GM23248 (cell line): ENCODE measurements around the gene NUTF2. TPM values are rescaled to one million over a fixed set of nuclear protein-coding genes. Genes with fewer than 3 reads are reported as not detected.

Experiments
- DNase-seq: peaks from one replicate; pipeline ENCODE4 v3.0.0-alpha.2; 2015
- H2AFZ ChIP-seq: fragments of 200-600 bp; sonication (generic); 2 replicates; pipeline ENCODE4 v1.6.1; 2016; ENCODE audit warnings: antibody characterized with exemption
- H3F3A ChIP-seq: fragments of 200-600 bp; sonication (generic); 2 replicates; pipeline ENCODE4 v1.6.1; 2016; ENCODE audit warnings: mild to moderate bottlenecking, antibody characterized with exemption, mixed run types; ENCODE audit not compliant: insufficient read depth
- H3K27ac ChIP-seq: fragments of 200-600 bp; sonication (generic); 2 replicates; pipeline ENCODE4 v1.5.1; 2016; ENCODE audit warnings: mild to moderate bottlenecking
- H3K27me3 ChIP-seq: fragments of 200-600 bp; sonication (generic); replicated peaks from 2 replicates; pipeline ENCODE4 v1.6.1; 2016; ENCODE audit warnings: mild to moderate bottlenecking; ENCODE audit not compliant: insufficient read depth
- H3K36me3 ChIP-seq: fragments of 200-600 bp; sonication (generic); 2 replicates; pipeline ENCODE4 v1.6.1; 2016; ENCODE audit warnings: low read depth, mild to moderate bottlenecking
- H3K4me1 ChIP-seq: fragments of 200-600 bp; sonication (generic); 2 replicates; pipeline ENCODE4 v1.6.1; 2016; ENCODE audit warnings: mild to moderate bottlenecking; ENCODE audit not compliant: insufficient read depth
- H3K4me2 ChIP-seq: fragments of 200-600 bp; sonication (generic); one replicate; pipeline ENCODE4 v1.6.1; 2016; ENCODE audit warnings: mild to moderate bottlenecking; ENCODE audit not compliant: unreplicated experiment
- H3K4me3 ChIP-seq: fragments of 200-600 bp; sonication (generic); 2 replicates; pipeline ENCODE4 v1.5.1; 2016; ENCODE audit warnings: mild to moderate bottlenecking
- H3K79me2 ChIP-seq: fragments of 200-600 bp; sonication (generic); 2 replicates; pipeline ENCODE4 v1.6.1; 2016; ENCODE audit warnings: mild to moderate bottlenecking; ENCODE audit not compliant: insufficient read depth
- H3K9ac ChIP-seq: fragments of 200-600 bp; sonication (generic); 2 replicates; pipeline ENCODE4 v1.6.1; 2016; ENCODE audit warnings: mild to moderate bottlenecking
- H3K9me2 ChIP-seq: fragments of 200-600 bp; sonication (generic); 2 replicates; pipeline ENCODE4 v1.6.1; 2016; ENCODE audit warnings: mixed run types, mild to moderate bottlenecking, moderate library complexity; ENCODE audit not compliant: insufficient read depth
- H3K9me3 ChIP-seq: fragments of 200-600 bp; sonication (generic); one replicate; pipeline ENCODE4 v1.6.1; 2017; ENCODE audit warnings: low read depth
- H4K20me1 ChIP-seq: fragments of 200-600 bp; sonication (generic); 2 replicates; pipeline ENCODE4 v1.6.0; 2016; ENCODE audit not compliant: insufficient read depth
- EZH2 ChIP-seq: fragments of 200-600 bp; sonication (generic); IDR thresholded peaks from 2 replicates; pipeline ENCODE4 v1.6.1; 2018; ENCODE audit warnings: antibody characterized with exemption, mild to moderate bottlenecking; ENCODE audit not compliant: insufficient read depth, poor library complexity, severe bottlenecking
- EZH2phosphoT487 ChIP-seq: fragments of 200-600 bp; sonication (generic); IDR thresholded peaks from 2 replicates; pipeline ENCODE4 v1.6.1; 2018; ENCODE audit warnings: antibody characterized with exemption, moderate library complexity, mild to moderate bottlenecking, low read depth; ENCODE audit not compliant: insufficient read depth
- WGBS, 2 experiments: methylation state at CpG; one replicate each; pipeline ENCODE4 v1.1.6; 2015 to 2017; ENCODE audit warnings: low lambda C conversion rate in 2 of 2, low coverage in 1 of 2; ENCODE audit errors: missing lambda C conversion rate in 2 of 2; 5-methylcytosine and 5-hydroxymethylcytosine counted together
- in situ Hi-C: fragments of 300-500 bp; cut with MboI; formaldehyde crosslinking; loops from 2 replicates; pipeline ENCODE4 v1.15.0; 2020
- polyA plus RNA-seq: library from polyadenylated mRNA; unstranded; fragments of >200 nt; fragmentation: Nextera tagmentation; extraction: Ambion mirVana; gene quantifications from 2 replicates; pipeline ENCODE4 v1.2.1, GENCODE V29; 2016
- total RNA-seq: library from RNA; depleted of rRNA; stranded (reverse); fragments of >200 nt; shearing (Covaris generic); gene quantifications from 2 replicates; pipeline ENCODE4 v1.2.3, GENCODE V29; 2014

The NUTF2 gene
- total and polyA plus RNA-seq, 2 experiments from 2014 or later: 119 to 280 TPM

DNA sequence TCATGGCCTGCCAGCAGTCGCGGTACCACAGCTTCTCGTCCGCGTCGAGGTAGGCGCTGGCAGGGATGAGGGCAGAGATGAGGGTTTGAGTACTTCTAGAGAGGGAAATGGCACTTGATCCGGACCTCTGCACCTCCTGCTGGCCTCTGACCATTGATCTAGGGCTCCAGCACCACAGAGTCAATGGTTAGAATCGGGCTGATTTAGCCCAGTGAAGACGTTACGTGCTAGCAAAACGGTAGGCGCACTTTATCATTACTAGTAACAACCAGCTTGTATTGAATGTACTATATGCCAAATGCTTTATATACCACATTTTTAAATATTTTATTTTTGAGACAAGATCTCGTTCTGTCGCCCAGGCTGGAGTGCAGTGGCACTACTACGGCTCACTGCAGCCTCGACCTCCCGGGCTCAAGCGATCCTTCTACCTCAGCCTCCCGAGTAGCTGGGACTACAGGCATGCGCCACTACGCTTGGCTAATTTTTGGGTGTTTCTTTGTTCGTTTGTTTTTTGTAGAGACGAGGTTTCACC is 39.5 kb upstream of the NUTF2 start:
- Histone ChIP-seq H4K20me1 (no peaks in the 10 kb centered on the region), H3F3A (no peaks in the 10 kb centered on the region), H3K79me2 (peaks cover 40% of the 10 kb centered on the region), H3K27me3 (no peaks in the 10 kb centered on the region), H3K4me3 (peak overlapping the region; percentile 93), H3K4me1 (peaks cover 7% of the 10 kb centered on the region), H3K9me3 (no peaks in the 10 kb centered on the region), H3K9ac (peak overlapping the region; percentile 69), H3K9me2 (no peaks in the 10 kb centered on the region), H3K36me3 (no peaks in the 10 kb centered on the region), H2AFZ (peak overlapping the region; percentile 88), H3K4me2 (peak overlapping the region; percentile 49), H3K27ac (peak overlapping the region; percentile 35)
- in situ Hi-C loops: loop anchor here (10.0 kb wide), 1 partner anchor 132 kb away; no protein-coding TSS in a partner anchor
- DNase-seq: no peak
- TF ChIP-seq EZH2: no peak
- TF ChIP-seq EZH2phosphoT487: no peak
- WGBS, 2 experiments: 24 to 26% methylated on average over 24 of the region's 24 CpGs

DNA sequence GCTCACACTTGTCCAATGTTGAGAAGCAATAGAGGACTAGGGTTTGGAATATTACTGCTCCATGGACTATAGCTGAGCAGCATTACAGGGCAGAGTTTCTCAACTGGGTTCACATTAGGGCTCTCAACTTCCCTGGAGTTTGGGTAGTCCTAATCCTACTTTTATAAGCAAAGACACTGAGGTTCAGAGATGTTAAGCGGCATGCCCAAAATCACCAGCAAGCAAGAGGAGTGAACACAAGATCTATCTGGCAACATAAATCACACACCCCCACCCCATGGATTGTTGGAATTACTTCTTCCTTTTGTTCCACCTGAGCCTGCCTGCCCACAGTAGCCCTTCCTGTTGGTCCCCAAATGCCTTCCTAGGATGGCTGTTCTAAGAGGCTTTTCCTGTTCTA is 34.8 kb upstream of the NUTF2 start:
- in situ Hi-C loops: loop anchor here (10.0 kb wide), 1 partner anchor 113 kb away; no protein-coding TSS in a partner anchor
- Histone ChIP-seq H3K9me3 (no peaks in the 10 kb centered on the region), H3K27ac (no peak overlapping the region), H3K9ac (no peak overlapping the region), H3K4me2 (no peak overlapping the region), H3K79me2 (no peaks in the 10 kb centered on the region), H3K36me3 (no peaks in the 10 kb centered on the region), H3K27me3 (no peaks in the 10 kb centered on the region), H3K9me2 (no peaks in the 10 kb centered on the region), H2AFZ (no peak overlapping the region), H4K20me1 (no peaks in the 10 kb centered on the region), H3K4me3 (no peak overlapping the region), H3K4me1 (no peaks in the 10 kb centered on the region), H3F3A (no peaks in the 10 kb centered on the region)
- 100% methylated on average over 1 of the region's 1 CpG for WGBS, 2 experiments
- no peak for TF ChIP-seq EZH2phosphoT487
- TF ChIP-seq EZH2: no peak
- no peak for DNase-seq

GRCh38 chr16:67814567-67814966 is 32.2 kb upstream of the NUTF2 start:
- DNase-seq: no peak
- Histone ChIP-seq H3K4me3 (no peak overlapping the region), H3K79me2 (no peaks in the 10 kb centered on the region), H3K4me2 (no peak overlapping the region), H3F3A (no peaks in the 10 kb centered on the region), H3K27me3 (no peaks in the 10 kb centered on the region), H3K9me3 (no peaks in the 10 kb centered on the region), H4K20me1 (no peaks in the 10 kb centered on the region), H3K27ac (no peak overlapping the region), H3K9ac (no peak overlapping the region), H2AFZ (no peak overlapping the region), H3K36me3 (no peaks in the 10 kb centered on the region), H3K4me1 (no peaks in the 10 kb centered on the region), H3K9me2 (no peaks in the 10 kb centered on the region)
- 74 to 75% methylated on average over 8 of the region's 8 CpGs for WGBS, 2 experiments
- in situ Hi-C loops: loop anchor here (10.0 kb wide), 1 partner anchor 110 kb away; no protein-coding TSS in a partner anchor
- TF ChIP-seq EZH2phosphoT487: no peak
- TF ChIP-seq EZH2: no peak

- Histone ChIP-seq H3K79me2 (no peaks in the 10 kb centered on the region), H3K9me2 (no peaks in the 10 kb centered on the region), H2AFZ (no peak overlapping the region), H3K36me3 (no peaks in the 10 kb centered on the region), H3K9me3 (no peaks in the 10 kb centered on the region), H4K20me1 (no peaks in the 10 kb centered on the region), H3K4me3 (no peak overlapping the region), H3K9ac (no peak overlapping the region), H3K4me2 (no peak overlapping the region), H3K4me1 (0 out of 2 replicates have a peak, but pooled peaks cover 6% of the 10 kb centered on the region), H3K27me3 (no peaks in the 10 kb centered on the region), H3K27ac (no peak overlapping the region), H3F3A (0 out of 2 replicates have a peak, but pooled peaks cover 9% of the 10 kb centered on the region)
- no peak for TF ChIP-seq EZH2
- TF ChIP-seq EZH2phosphoT487: no peak
- WGBS, 2 experiments: 79 to 80% methylated on average over 11 of the region's 11 CpGs
- in situ Hi-C loops: no loop called here
- DNase-seq: no peak
These were observed 26.0 kb upstream of the NUTF2 start for GRCh38 chr16:67820608-67821259.
